SHP77 treated with DMSO at 0.1 percent for 48 hours (cell line): ENCODE results near the gene AGL.
"Not testable (repeated sequence)": the region's sequence is repeated elsewhere in the genome, so short reads cannot be mapped to it uniquely, and the experiment has no call there.

Experiments used
- DNase-seq: peaks from one replicate; lab custom pipeline; 2025; lab: John Stamatoyannopoulos, UW

AGL gene

GRCh38 chr1:99849744-99850458, at the start of gene AGL:
TSS of gene AGL (plus strand) at chr1:99850361. CDS start at chr1:99851043, 682 bp downstream.
- peak; percentile 56 for DNase-seq

DNA sequence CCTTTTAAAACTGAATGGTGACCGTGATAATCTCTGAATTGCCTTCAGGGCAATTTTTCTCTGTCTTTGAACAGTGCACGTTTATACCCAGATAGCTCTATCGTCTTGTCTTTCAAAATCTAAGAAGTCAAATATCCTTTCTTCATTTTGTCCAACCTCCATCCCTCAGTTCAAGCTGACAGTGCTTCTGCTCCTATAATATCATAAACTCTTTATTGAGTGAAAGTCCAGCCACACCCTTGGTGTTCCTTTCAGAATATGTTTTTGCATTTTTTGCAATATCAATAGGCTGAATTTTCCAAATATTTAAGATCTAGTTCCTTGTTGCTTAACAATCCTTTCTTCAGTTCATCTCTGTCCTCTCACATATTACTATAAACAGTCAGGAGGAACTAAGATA, 48.6 kb upstream of the AGL start:
- DNase-seq, result no peak

DNA sequence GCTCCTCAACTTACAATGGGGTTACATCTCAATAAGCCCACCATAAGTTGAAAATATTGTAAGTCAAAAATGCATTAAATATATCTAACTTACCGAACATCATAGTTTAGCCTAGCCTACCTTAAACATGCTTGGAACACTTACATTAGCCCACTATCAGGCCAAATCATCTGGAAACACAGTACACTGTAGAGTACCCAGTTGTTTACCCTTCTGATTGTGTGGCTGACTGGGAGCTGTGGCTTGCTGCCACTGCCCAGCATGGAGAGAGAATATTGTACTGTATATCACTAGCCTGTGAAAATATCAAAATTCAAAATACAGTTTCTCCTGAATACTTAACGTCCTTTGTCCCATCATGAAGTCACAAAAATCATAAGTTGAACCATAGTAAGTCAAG, 43.3 kb upstream of the AGL start:
- no peak for DNase-seq

GRCh38 chr1:99808391-99809115, 41.6 kb upstream of the AGL start:
- peak; percentile 62 for DNase-seq

DNA sequence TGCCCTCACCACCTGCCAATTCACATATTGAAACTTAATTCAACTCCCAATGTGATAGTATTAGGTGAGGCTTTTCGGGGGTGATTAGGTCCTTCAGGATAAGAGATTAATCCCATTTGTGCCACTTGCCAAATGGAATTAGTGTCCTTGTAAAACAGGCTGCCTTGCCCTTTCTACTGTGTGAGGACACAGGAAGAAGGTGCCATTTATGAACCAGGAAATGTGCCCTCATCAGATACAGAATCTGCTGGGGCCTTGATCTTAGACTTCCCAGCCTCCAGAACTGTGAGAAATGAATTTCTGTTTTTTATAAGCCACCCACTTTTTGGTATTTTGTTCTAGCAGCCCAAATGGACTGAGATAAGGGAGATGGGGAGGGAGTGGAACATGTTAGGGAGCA, 39.1 kb upstream of the AGL start:
- DNase-seq, result no peak

- DNase-seq, result no peak
Observed at GRCh38 chr1:99811747-99812146, 38.4 kb upstream of the AGL start.

DNA sequence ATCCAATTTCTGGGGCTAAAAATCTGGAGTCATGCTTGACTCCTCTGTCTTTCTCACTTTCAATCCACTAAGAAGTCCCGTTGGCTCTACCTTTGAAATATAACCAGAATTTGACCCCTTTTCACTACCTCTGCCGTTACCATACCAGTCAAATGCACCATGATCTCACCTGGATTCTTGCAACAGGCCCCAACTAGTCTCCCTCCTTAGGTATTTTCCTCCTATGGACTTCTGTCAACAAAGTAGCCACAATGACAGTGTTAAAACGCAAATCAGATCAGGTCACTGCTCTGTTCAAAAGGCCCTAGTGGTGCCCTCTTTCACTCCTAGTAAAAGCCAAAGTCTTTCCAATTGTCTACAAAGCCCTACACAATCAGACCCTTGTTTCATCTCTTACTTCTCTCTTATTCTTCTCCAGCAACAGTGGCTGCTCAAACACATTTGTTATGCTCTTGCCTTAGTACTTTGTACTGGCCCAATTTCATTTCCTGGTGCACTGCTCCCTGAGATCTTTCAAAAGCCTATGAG, 35.7 kb upstream of the AGL start:
- DNase-seq, result no peak

DNA sequence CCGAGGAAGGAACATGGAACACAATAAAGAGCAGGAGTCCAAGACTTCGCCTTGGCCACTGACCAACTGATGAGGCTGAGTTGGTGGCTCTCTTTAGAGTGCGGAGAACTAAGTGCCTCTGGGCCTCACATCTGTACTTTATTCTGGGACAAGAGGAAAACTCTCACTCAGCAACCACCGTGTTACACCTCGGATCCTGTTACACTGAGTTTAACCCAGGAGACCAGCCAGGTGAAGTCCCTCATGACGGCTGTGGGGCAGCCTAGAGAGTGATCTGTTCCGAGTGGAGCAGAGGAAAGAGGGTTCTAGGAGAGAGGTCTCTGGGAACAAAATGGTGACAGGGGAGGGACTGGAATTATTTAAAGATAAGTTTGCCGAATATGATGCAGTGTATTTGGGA, 33.5 kb upstream of the AGL start:
- no peak for DNase-seq

GRCh38 chr1:99818063-99818699, 32.0 kb upstream of the AGL start:
- no peak for DNase-seq

GRCh38 chr1:99820546-99820945, 29.6 kb upstream of the AGL start:
- no peak for DNase-seq

- no peak for DNase-seq
Observed at GRCh38 chr1:99825098-99825497, 25.1 kb upstream of the AGL start.

DNA sequence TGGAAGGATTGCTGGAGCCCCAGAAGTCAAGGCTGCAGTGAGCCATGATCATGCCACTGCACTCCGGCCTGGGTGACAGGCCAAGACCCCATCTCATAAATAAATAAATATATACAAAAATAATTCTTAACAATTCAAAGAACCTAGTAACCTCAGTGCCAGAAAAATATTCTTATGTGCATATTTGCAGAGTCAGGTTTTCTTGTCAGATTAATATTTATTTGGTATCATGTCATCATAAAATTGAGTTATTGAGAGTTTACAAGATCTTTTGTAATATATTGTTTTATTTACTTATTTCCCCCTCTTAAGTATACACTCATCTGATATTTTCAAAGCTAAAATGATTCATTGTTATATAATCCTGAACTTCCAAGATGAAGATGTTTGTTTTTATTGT, 24.5 kb upstream of the AGL start:
- no peak for DNase-seq

DNA sequence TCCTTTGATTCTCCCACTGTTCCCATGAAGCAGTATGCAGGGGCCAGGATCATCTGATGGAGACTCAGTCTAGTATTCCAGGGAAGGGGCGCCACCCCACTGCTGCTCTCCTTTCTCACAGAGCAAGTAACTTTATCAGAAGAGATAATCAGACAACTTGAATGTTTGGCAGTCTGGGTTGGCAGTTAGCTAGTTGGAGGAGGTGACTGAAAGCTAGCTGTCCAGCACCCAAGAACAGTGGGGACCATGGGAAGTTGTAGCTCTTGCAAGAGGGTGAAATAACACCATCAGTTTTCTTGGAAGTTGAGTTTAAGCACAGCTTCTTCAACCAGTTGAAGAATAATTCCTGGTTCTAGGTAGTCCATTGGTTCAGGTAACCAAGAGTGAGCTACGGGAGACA, 22.2 kb upstream of the AGL start:
- DNase-seq, result no peak

- no peak for DNase-seq
Observed at GRCh38 chr1:99829269-99829668, 20.9 kb upstream of the AGL start.

- DNase-seq, result not testable (repeated sequence)
Observed at GRCh38 chr1:99833911-99834310, 16.2 kb upstream of the AGL start.

DNA sequence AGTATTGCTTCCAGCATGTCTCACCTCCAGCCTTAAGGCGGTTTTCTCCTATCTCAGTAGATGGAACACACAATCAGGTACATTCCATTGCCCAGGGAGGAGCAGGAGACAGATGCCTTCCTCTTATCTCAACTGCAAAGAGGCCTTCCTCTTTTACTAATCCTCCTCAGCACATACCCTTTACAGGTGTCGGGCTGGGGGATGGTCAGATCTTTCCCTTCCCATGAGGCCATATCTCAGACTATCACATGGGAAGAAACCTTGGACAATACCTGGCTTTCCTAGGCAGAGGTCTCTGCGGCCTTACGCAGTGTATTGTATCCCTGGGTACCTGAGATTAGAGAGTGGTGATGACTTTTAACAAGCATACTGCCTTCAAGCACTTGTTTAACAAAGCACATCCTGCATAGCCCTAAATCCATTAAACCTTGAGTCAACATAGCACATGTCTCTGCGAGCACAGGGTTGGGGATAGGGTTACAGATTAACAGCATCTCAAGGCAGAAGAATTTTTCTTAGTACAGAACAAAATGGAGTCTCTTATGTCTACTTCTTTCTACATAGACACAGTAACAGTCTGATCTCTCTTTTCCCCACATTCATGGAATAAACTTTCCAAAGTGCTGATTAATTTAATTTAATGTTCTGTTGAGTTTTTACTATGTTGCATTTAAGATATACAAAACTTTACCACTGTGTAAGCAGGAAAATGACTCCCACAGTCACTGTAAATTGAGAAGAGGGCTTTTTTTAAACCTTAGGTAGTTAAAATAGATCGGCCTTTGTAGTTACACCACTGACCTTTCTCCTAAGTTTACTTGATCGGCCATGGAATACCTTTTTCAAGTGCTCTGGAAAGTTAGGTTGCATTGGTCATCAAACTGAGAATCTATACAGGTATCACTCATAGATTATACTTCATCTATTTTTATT, 13.7 kb upstream of the AGL start:
- DNase-seq, result not testable (repeated sequence)

GRCh38 chr1:99840353-99840752, 9.8 kb upstream of the AGL start:
- DNase-seq, result not testable (repeated sequence)

DNA sequence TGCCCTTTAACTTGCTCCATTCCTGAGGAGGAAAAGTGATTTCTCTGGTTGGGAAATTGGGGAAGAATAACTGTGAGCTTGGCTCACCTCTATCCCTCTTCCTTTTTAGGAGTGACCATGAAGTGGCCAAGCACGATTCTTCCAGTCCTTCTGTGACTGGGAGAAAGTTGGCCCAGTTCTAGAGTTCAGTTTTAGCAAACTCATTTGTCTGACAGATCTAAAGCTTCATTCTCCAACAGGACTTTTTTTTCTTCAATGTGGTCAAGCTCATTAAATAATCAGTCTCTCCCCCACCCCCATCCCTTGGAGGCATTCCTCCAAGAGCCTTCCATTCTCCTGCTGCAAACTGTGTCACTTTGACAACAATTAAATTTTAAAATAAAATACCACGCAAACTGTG, 6.4 kb upstream of the AGL start:
- DNase-seq, result no peak

GRCh38 chr1:99845201-99845600, 5.0 kb upstream of the AGL start:
- DNase-seq, result not testable (repeated sequence)

- DNase-seq, result no peak
Observed at GRCh38 chr1:99849413-99849743, 783 bp upstream of the AGL start.

DNA sequence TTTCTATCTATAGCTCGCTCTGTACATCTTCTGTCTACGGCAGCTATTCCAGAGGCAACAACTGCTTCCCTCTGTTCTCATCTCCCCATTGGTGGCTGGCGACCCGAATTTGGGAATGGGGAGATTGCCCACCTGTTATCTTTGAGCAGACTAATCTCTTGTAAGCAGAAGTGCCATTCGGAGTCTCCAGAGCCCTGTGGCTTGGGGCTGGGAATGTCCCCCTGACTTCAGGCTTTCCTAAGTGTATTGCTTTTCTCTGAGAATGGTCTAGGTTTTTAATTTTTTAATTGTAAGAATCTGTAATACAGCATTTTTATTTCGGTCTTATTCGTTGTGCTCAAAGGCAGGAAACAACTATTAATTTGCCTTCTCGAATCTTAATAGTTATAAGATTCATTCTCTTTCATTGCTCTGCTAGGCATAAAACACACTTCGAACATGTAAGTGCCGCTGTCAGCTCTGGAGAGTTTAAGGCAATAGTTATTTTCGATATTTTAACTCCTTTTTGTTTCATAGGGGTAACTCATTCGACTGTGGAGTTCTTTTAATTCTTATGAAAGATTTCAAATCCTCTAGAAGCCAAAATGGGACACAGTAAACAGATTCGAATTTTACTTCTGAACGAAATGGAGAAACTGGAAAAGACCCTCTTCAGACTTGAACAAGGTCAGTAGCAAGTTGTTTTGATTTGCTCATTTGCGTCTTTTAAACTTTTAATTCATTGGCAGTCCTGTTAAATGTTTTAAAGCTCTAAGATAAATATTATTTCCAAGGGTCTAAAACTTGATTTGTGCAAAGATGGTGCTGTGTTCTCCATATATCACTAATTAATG, 514 bp downstream of the AGL start:
- DNase-seq, result peak; percentile 21
